Hepatocyte (in vitro differentiated cells): Measurements from ENCODE around the gene NUP133. TPM values are rescaled to one million over a fixed set of nuclear protein-coding genes. Genes with fewer than 3 reads are reported as not detected.
"Not testable (repeated sequence)": the region's sequence is repeated elsewhere in the genome, so short reads cannot be mapped to it uniquely, and the experiment has no call there.

Experiments used
- DNase-seq: peaks from one replicate; pipeline ENCODE4 v3.0.0-alpha.2; 2016; ENCODE audit warnings: low spot score
- H2AFZ ChIP-seq: fragments of 200-600 bp; sonication (generic); 2 replicates; pipeline ENCODE4 v1.6.0; 2016; ENCODE audit warnings: antibody characterized with exemption, mild to moderate bottlenecking
- H3K27ac ChIP-seq: fragments of 200-600 bp; sonication (generic); 2 replicates; pipeline ENCODE4 v1.5.1; 2016; ENCODE audit warnings: mild to moderate bottlenecking
- H3K27me3 ChIP-seq: fragments of 200-600 bp; sonication (generic); 2 replicates; pipeline ENCODE4 v1.6.1; 2016
- H3K36me3 ChIP-seq: fragments of 200-600 bp; sonication (generic); replicated peaks from 2 replicates; pipeline ENCODE4 v1.5.1; 2016; ENCODE audit warnings: low read depth; ENCODE audit not compliant: insufficient read depth
- H3K4me1 ChIP-seq: fragments of 200-600 bp; sonication (generic); 2 replicates; pipeline ENCODE4 v1.5.1; 2016; ENCODE audit warnings: mild to moderate bottlenecking, moderate library complexity; ENCODE audit not compliant: insufficient read depth
- H3K4me2 ChIP-seq: fragments of 200-600 bp; sonication (generic); 2 replicates; pipeline ENCODE4 v1.6.0; 2016
- H3K4me3 ChIP-seq: fragments of 200-600 bp; sonication (generic); 2 replicates; pipeline ENCODE4 v1.5.1; 2016; ENCODE audit warnings: mild to moderate bottlenecking
- H3K79me2 ChIP-seq: fragments of 200-600 bp; sonication (generic); 2 replicates; pipeline ENCODE4 v1.6.0; 2017; ENCODE audit warnings: mild to moderate bottlenecking
- H3K9me2 ChIP-seq: fragments of 200-600 bp; sonication (generic); replicated peaks from 2 replicates; pipeline ENCODE4 v1.6.0; 2017; ENCODE audit warnings: mild to moderate bottlenecking; ENCODE audit not compliant: insufficient read depth
- H3K9me3 ChIP-seq: fragments of 200-600 bp; sonication (generic); 2 replicates; pipeline ENCODE4 v1.5.1; 2016; ENCODE audit warnings: low read depth, mild to moderate bottlenecking
- H4K20me1 ChIP-seq: fragments of 200-600 bp; sonication (generic); 2 replicates; pipeline ENCODE4 v1.6.0; 2016; ENCODE audit warnings: mild to moderate bottlenecking; ENCODE audit not compliant: insufficient read depth, poor library complexity, severe bottlenecking
- CTCF ChIP-seq: fragments of 200-600 bp; sonication (generic); IDR thresholded peaks from 2 replicates; pipeline ENCODE4 v1.5.1; 2016; ENCODE audit warnings: antibody characterized with exemption, mild to moderate bottlenecking; ENCODE audit not compliant: poor library complexity
- EZH2 ChIP-seq: fragments of 200-600 bp; sonication (generic); IDR thresholded peaks from 2 replicates; pipeline ENCODE4 v1.6.1; 2016; ENCODE audit warnings: antibody characterized with exemption, mild to moderate bottlenecking, borderline replicate concordance
- EZH2phosphoT487 ChIP-seq: fragments of 200-600 bp; sonication (generic); IDR thresholded peaks from one replicate; pipeline ENCODE4 v1.6.1; 2018; ENCODE audit warnings: antibody characterized with exemption, mild to moderate bottlenecking, low read depth, moderate library complexity; ENCODE audit not compliant: unreplicated experiment, severe bottlenecking
- WGBS: methylation state at CpG from one replicate; pipeline ENCODE4 v1.1.6; 2016; ENCODE audit warnings: low lambda C conversion rate; ENCODE audit errors: missing lambda C conversion rate; 5-methylcytosine and 5-hydroxymethylcytosine counted together
- polyA plus RNA-seq: library from polyadenylated mRNA; unstranded; fragments of >200 nt; fragmentation: Nextera tagmentation; extraction: Ambion mirVana; gene quantifications from 2 replicates; pipeline ENCODE4 v1.2.1, GENCODE V29; 2016
- small RNA-seq: library from RNA; depleted of rRNA; stranded (forward); fragments of <200 nt; gene quantifications from one replicate; pipeline ENCODE3, GENCODE V24; 2014
- total RNA-seq: library from RNA; depleted of rRNA; stranded (reverse); fragments of >200 nt; gene quantifications from 2 replicates; pipeline ENCODE4 v1.2.3, GENCODE V29; 2014

Gene NUP133
- total and polyA plus RNA-seq, 2 experiments from 2014 or later = 18.8 to 33.2 TPM

- Histone ChIP-seq H4K20me1 (no peaks in the 10 kb centered on the region), H3K79me2 (no peaks in the 10 kb centered on the region), H3K9me2 (no peaks in the 10 kb centered on the region), H3K27ac (no peak overlapping the region), H3K4me1 (no peaks in the 10 kb centered on the region), H3K4me3 (no peak overlapping the region), H2AFZ (no peak overlapping the region), H3K9me3 (no peaks in the 10 kb centered on the region), H3K36me3 (no peaks in the 10 kb centered on the region), H3K27me3 (no peaks in the 10 kb centered on the region), H3K4me2 (no peak overlapping the region)
- no peak for DNase-seq
- TF ChIP-seq EZH2 (no peak), EZH2phosphoT487 (no peak), CTCF (no peak)
- 44% methylated on average over 5 of the region's 5 CpGs for WGBS
These were observed 110.4 kb downstream of the NUP133 start for GRCh38 chr1:229397762-229398161.

DNA sequence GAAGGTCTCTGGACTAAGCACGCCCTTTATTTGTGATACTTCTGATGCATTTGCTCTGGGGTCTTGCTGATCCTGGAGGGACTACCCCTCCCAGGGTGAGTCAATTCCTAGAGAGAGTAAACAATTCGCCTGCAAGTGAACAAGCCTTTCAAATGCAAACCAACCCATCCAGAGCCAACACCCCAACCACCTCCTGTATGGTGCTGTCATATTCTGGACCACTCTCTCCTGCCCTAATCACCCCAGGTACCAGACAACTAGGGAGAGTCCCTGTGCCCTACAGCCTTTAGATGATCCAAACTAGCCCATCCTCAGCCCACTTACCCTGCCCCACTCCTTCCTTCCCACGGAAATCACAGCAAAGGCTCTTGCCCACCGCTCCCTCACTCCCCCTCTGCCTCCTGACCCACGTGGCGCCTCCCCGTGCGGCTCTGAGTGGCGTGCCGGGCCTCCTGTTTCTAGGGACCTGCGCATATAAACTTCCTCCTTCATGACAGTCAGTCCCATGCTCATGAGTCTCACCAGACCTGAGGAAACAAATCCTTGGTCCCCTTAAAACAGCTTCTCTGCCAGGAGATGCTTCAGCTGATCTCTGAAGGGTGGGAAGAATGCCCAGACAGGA lies 111.4 kb downstream of the NUP133 start:
- no peaks in the 10 kb centered on the region for H3K9me2 ChIP-seq
- H3K79me2 ChIP-seq = no peaks in the 10 kb centered on the region
- no peaks in the 10 kb centered on the region for H4K20me1 ChIP-seq
- WGBS = 69% methylated on average over 11 of the region's 11 CpGs
- H3K4me3 ChIP-seq = no peak overlapping the region
- no peak overlapping the region for H3K27ac ChIP-seq
- no peak overlapping the region for H3K4me2 ChIP-seq
- no peak overlapping the region for H2AFZ ChIP-seq
- H3K4me1 ChIP-seq = no peaks in the 10 kb centered on the region
- H3K9me3 ChIP-seq = no peaks in the 10 kb centered on the region
- H3K27me3 ChIP-seq = no peaks in the 10 kb centered on the region
- H3K36me3 ChIP-seq = no peaks in the 10 kb centered on the region
- no peak for TF ChIP-seq EZH2phosphoT487
- no peak for TF ChIP-seq CTCF
- no peak for TF ChIP-seq EZH2
- no peak for DNase-seq

DNA sequence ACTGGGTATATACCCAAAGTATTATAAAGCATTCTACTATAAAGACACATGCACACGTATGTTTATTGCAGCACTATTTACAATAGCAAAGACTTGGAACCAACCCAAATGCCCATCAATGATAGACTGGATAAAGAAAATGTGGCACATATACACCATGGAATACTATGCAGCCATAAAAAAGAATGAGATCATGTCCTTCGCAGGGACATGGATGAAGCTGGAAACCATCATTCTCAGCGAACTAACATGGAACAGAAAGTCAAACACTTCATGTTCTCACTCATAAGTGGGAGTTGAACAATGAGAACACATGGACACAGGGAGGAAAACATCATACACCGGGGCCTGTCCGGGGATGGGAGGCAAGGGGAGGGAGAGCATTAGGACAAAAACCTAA lies 113.6 kb downstream of the NUP133 start:
- H3K9me2 ChIP-seq, DNase-seq, H3K4me2 ChIP-seq, H3K9me3 ChIP-seq, H4K20me1 ChIP-seq, H3K27ac ChIP-seq, H3K27me3 ChIP-seq, H2AFZ ChIP-seq, H3K4me3 ChIP-seq, H3K4me1 ChIP-seq, H3K36me3 ChIP-seq, H3K79me2 ChIP-seq: not testable (repeated sequence)
- WGBS = 91% methylated on average over 5 of the region's 5 CpGs

GRCh38 chr1:229392936-229393335 lies 115.2 kb downstream of the NUP133 start:
- no peak for TF ChIP-seq EZH2
- no peak for TF ChIP-seq EZH2phosphoT487
- no peak for TF ChIP-seq CTCF
- no peak overlapping the region for H3K4me2 ChIP-seq
- no peaks in the 10 kb centered on the region for H3K27me3 ChIP-seq
- no peaks in the 10 kb centered on the region for H3K9me2 ChIP-seq
- no peaks in the 10 kb centered on the region for H3K4me1 ChIP-seq
- 84% methylated on average over 4 of the region's 4 CpGs for WGBS
- H4K20me1 ChIP-seq = no peaks in the 10 kb centered on the region
- H3K4me3 ChIP-seq = no peak overlapping the region
- no peak overlapping the region for H2AFZ ChIP-seq
- H3K79me2 ChIP-seq = no peaks in the 10 kb centered on the region
- no peak overlapping the region for H3K27ac ChIP-seq
- H3K9me3 ChIP-seq = no peaks in the 10 kb centered on the region
- DNase-seq = no peak
- no peaks in the 10 kb centered on the region for H3K36me3 ChIP-seq

Small RNAs within 50 kb of the gene (small RNA-seq; reads per million reads assigned to genes)
- gene RN7SKP276 (not detected), gene RNA5SP78 (not detected), gene RNU4-21P (not detected)

Other genes starting within 250 kb of the NUP133 start
- 41.7 and 47.7 TPM in 2 replicates for gene RAB4A, start 237.2 kb downstream of the NUP133 start, total RNA-seq
- gene RAB4A, start 237.2 kb downstream of the NUP133 start, polyA plus RNA-seq = 45.4 and 54.3 TPM in 2 replicates
- 9.6 and 12.0 TPM in 2 replicates for gene CCSAP, start 165.3 kb downstream of the NUP133 start, total RNA-seq
- 2.7 and 3.8 TPM in 2 replicates for gene CCSAP, start 165.3 kb downstream of the NUP133 start, polyA plus RNA-seq
- gene ACTA1, start 74.2 kb downstream of the NUP133 start, total RNA-seq = 0.12 and 0.33 TPM in 2 replicates
- gene ACTA1, start 74.2 kb downstream of the NUP133 start, polyA plus RNA-seq = 0.28 and 1.0 TPM in 2 replicates
- gene ABCB10, start 50.4 kb upstream of the NUP133 start, total RNA-seq = 29.0 and 33.3 TPM in 2 replicates
- 14.6 and 23.4 TPM in 2 replicates for gene ABCB10, start 50.4 kb upstream of the NUP133 start, polyA plus RNA-seq
- gene TAF5L, start 117.8 kb upstream of the NUP133 start, total RNA-seq = 13.0 and 14.4 TPM in 2 replicates
- gene TAF5L, start 117.8 kb upstream of the NUP133 start, polyA plus RNA-seq = 5.4 and 6.8 TPM in 2 replicates
- gene URB2, start 117.9 kb upstream of the NUP133 start, total RNA-seq = 7.2 and 12.4 TPM in 2 replicates
- gene URB2, start 117.9 kb upstream of the NUP133 start, polyA plus RNA-seq = 3.0 and 4.6 TPM in 2 replicates